B cell (primary cell): ENCODE results near the gene CERCAM.

Experiments used
- CTCF ChIP-seq: fragments of 200-600 bp; IDR thresholded peaks from one replicate; pipeline ENCODE4 v1.8.0; 2022; ENCODE audit warnings: antibody characterized with exemption, mild to moderate bottlenecking
- EZH2 ChIP-seq: IDR thresholded peaks from 2 replicates; pipeline ENCODE4 v1.6.1; 2012; ENCODE audit warnings: borderline replicate concordance, low read depth, mild to moderate bottlenecking, moderate library complexity, low read length; ENCODE audit not compliant: insufficient read depth, poor library complexity, severe bottlenecking

GRCh38 chr9:128416432-128417019 lies 4.1 kb upstream of the CERCAM start:
- TF ChIP-seq EZH2 (no peak), CTCF (no peak)
